Retina (tissue), 1 donor: ENCODE results near the gene COL6A2.
"Not testable (repeated sequence)": the region's sequence is repeated elsewhere in the genome, so short reads cannot be mapped to it uniquely, and the experiment has no call there.

Source experiments
- DNase-seq: peaks from one replicate; pipeline ENCODE4 v3.0.0-alpha.2; 2016

The COL6A2 gene

DNA sequence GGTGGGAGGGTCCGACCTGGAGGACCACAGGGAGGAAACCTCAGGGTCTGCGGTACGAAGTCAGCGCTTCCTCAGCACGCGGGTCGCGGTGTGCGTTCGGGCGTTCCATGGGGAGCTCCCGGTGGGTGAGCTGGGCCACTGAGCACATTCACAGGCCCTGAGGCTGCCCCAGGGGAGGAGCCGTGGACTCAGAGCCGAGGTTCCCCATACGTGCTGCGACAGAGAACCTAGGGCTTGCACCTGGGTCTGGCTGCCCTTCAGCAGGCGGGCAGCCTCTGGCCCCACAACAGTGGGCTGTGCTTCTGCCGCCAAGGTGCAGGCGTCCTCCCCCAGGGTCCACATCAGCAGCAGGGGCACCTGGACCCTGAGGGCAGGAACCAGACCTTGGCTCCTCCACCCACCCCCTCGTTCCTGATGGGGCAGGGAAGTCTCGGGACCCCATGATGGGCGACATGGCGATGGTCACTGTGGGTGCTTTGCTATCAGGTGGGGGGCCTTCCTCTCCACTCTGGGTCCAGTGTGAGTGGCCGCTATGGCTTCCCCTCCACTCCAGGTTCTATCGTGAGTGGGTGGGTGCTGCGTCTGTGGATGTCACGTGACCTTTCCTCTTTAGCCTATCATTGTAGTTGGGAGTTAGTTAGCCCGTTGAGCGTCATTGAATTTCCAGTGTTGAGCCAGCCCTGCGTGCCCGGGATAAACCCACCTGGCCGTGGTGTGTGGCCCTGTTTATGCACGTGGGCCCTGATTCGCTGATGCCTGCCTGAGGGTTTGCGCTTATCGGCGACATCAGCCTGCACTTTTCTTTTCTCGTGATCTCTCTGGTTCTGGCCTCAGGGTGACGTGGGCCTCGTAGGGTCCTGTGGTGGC lies 29.6 kb downstream of the COL6A2 start:
- no peak for DNase-seq

DNA sequence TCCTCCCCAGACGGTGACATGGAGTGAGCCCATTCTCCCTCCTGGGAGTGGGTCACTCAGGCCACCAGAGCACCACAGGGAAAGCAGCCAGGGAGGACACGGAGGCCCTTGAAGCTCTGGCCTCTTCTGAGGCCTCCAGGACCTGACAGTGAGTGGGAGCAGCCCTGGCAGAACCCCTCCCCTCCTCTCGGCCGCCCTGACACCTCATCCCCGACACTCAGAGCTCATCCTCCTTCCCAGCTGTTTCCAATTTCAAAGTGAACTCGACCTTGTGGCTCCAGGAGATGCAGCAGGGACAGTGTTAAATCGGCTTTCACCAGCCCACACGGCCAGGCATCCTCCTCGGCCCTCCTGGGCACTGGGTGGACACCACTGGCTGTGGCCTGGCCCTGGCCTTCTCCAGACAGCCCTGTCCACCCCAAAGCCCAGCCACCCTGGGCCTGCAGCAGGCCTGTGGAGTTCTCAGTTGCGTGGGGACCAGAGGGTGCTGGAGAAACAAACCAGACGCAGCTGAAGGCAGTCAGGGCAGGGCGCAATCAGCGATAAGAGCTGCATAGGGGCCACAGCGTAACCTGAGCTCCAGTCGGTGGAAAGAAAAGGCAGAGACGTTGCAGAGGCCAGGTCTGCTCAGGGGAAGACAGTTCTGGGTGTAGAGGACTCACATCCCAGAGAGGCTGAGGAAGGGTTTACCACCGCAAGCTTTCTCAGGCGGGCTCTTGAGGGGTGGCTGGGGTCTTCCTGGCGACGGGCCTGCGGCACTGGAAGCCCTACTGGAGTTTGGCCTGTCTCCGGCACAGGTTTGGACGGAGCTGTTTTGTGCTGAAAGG lies 30.4 kb downstream of the COL6A2 start:
- no peak for DNase-seq

DNA sequence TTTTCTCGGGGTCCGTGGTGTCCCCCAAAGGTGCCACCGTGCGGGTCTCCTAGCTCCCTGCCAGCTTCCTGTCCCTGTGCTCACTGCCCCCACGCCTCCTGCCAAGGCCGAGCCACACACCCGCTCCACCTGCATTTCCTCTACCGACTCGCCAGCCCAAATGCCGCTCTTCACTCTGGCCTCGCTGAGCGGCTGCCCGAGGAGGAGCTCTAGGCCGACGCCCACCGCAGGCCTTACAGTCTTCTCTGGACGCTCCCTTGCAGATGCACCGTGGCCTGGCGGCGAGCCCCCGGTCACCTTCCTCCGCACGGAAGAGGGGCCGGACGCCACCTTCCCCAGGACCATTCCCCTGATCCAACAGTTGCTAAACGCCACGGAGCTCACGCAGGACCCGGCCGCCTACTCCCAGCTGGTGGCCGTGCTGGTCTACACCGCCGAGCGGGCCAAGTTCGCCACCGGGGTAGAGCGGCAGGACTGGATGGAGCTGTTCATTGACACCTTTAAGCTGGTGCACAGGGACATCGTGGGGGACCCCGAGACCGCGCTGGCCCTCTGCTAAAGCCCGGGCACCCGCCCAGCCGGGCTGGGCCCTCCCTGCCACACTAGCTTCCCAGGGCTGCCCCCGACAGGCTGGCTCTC lies 31.1 kb downstream of the COL6A2 start:
- DNase-seq: no peak

DNA sequence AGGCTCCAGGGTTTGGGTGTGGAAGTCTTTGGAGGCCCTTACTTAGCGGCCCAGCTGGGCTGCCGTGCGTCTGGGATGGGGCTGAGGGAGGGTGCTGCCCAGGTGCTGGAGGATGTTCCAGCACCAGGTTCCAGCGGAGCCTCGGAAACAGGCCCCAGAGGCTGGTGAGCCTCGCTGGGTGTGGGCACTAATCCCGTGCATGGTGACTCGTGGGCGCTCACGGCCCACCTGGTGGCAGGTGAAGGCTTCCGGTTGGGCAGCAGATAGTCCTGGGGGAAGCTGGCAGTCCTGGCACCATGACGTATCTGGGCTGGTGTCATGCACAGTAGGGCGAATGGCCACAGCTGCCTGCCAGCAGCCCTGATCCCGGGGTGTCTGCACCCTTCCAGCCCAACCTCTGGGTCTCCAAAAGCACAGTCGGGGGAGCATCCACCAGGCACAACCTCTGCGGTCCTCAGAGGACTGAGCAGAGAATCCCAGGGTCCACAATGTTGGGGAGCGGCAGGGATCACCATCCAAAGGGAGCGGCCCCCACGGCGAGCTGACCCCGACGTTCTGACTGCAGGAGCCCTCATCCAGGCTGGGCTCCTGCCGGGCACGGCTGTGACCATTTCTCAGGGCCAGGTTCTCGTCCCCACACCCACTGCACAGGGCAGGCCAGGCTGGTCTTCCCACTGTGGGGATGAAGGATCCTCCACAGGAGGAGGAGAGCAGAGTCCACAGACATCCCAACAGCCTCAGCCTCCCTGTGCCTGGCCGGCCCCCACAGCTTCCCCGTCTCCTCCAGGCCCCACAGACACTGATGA lies 32.1 kb downstream of the COL6A2 start:
- no peak for DNase-seq

DNA sequence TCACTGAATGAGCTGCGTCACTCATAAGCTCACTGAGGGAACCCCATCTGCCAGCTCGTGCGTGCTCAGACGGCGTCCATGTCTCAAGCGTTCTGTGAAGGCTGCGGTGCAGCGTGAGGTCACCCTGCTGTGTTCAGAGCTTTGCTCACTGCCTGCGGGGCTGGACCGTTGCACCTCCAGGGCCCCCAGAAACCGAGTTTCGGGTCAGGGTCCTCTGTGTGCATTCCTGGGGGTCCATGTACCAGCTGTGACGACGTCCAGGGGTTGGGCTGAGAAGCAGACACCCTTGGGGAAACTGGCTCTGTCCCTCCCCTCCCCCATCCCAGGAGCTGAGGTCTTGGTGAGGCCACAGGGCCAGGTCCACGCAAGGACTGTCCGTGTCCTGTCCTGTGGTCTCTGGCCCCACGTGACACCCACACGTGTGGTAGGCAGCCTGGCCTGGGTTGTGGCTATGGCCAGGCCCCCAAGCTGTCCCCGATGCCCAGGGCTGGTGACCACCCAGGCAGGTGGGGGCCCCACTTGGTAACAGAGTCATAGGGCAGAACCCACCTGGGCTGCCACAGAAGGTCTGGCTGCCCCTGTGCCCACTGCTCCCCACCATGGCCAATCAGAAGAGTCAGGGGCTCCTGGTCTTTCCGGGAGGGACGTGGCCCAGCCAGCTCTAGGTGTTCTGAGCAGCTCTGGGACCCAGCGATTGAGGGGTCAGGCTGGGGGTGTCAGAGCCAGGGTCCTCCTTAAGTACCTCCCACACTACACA lies 33.1 kb downstream of the COL6A2 start:
- DNase-seq: no peak

DNA sequence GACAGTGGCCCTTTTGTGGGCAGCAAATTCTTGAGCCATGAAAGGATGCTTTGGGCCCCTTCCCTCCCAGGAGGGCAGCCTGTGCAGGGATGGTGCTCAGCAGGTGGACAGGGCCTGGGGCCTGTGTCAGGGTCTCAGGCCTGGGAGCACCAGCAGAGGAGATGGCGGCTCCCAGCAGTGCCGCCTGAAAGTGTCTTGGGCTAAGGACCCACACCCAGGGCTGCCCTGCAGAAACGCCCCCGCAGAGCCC lies 33.6 kb downstream of the COL6A2 start:
- DNase-seq: no peak

DNA sequence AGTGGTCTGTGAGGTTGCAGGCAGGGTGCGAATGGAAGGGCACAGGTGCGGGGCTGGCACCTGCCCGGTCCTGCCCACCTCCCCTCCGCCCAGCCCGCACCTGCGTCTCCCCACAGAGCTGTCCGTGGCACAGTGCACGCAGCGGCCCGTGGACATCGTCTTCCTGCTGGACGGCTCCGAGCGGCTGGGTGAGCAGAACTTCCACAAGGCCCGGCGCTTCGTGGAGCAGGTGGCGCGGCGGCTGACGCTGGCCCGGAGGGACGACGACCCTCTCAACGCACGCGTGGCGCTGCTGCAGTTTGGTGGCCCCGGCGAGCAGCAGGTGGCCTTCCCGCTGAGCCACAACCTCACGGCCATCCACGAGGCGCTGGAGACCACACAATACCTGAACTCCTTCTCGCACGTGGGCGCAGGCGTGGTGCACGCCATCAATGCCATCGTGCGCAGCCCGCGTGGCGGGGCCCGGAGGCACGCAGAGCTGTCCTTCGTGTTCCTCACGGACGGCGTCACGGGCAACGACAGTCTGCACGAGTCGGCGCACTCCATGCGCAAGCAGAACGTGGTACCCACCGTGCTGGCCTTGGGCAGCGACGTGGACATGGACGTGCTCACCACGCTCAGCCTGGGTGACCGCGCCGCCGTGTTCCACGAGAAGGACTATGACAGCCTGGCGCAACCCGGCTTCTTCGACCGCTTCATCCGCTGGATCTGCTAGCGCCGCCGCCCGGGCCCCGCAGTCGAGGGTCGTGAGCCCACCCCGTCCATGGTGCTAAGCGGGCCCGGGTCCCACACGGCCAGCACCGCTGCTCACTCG lies 34.1 kb downstream of the COL6A2 start:
- DNase-seq: no peak

DNA sequence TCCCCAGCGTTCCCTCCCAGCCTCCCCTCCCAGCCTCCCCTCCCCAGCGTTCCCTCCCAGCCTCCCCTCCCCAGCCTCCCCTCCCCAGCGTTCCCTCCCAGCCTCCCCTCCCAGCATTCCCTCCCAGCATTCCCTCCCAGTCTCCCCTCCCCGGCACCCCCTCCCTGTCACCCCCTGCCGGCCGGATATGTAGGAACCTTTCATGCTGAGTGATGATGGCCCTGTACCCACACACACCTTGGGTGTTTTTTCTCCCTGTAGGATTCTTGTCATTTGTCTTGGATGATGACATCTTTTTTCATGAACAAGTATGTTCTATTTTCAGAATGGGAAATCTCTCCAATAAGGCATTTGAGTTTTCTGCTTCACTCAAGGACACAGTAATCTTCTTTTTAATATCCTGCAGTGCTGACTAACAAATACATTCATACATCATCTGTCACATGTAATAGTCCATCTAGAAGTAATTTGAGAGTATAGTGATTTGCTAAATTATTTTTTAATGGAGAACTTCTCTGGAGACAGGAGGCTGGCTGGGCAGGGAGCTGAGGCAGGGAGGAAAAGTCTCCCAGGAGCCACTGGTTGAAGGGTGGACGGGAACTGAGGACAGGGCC lies 38.0 kb downstream of the COL6A2 start:
- no peak for DNase-seq

DNA sequence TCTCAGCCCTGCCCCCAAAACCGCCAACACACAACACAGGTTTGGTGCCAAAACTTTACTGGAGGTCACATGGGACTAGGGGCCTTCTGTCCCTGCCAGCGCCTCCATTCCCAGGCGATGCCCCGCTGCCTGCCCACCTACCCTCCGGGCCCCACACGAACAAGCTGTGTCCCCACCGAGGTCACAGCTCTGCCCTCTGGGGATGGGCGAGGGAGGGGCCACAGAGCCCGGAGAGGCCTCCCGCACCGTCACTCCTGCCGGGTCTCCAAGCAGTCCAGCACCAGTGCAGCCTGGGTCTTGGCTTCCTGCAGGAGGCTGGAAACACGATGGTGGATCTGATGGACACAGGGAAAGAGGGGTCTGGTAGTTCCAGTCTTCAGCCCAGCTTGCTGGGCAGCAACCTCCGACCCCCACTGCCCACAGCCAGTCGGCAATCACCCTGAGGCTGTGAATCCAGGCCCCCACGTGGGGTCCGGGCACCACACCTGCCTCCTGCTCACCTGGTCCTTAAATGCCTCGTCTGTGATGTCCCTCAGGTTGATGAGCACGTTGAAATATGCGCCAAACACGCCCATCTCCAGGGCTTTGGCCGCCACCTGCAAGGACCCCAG lies 38.9 kb downstream of the COL6A2 start:
- no peak for DNase-seq

DNA sequence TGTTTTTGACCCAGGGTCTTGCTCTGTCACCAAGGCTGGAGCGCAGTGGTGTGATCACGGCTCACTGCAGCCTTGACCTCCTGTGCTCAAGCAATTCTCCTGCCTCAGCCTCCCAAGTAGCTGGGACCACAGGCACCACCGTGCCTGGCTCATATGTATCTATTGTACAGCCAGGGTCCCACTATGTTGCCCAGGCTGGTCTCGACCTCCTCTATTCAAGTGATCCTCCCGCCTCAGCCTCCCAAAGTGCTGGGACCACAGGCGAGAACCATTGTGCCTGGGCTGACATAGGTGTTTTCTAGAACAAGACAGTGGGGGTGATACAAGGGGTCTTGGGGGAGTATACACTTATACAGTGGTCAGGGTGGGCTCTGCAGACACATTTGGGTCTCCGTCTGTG lies 40.0 kb downstream of the COL6A2 start:
- no peak for DNase-seq

DNA sequence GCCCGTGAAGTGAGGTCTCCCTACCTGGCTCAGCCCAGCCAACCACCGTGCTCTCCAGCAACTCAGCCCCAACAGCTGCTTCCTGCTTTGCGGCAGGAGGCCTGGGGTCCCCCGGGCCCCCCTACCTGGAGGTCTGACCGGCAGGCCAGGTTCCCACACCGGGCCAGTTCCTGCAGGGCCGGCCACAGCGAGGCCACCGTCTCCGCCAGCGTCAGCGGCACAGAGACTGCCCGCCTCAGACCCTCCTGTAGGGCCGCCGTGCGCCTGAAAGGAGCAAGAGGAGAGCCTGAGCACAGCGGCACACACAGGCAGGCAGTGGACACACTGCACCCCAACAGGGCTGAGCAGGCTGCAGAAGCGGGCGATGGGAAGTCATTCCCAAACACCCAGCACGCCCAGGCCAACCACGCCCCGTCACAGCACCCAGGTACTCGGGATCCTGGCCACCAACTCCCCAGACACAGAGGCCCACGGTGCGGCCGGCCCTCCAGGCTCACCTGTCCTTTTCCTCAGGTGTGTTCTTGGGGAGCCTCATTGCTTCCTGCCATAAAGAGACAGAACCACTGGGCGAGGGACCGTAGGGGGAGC lies 40.6 kb downstream of the COL6A2 start:
- no peak for DNase-seq

DNA sequence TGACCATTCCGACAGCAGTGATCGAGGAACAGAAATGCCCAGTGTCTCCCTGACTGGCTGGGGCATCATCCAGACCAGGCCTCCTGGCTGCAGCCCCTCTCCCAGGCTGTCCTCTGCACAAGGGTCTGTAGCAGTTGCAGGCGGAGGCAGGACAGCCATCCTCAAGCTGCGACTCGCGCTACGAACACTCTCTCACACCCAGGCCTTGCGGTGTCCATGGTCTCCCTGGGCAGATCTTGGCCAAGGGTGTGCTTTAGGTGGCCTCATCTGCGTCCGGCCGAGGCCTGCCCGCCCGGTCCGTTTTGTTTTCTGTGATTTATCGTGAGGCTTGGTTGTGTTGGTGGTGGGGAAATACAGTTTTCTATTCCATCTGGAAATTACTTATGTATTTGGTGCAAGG lies 41.8 kb downstream of the COL6A2 start:
- no peak for DNase-seq

DNA sequence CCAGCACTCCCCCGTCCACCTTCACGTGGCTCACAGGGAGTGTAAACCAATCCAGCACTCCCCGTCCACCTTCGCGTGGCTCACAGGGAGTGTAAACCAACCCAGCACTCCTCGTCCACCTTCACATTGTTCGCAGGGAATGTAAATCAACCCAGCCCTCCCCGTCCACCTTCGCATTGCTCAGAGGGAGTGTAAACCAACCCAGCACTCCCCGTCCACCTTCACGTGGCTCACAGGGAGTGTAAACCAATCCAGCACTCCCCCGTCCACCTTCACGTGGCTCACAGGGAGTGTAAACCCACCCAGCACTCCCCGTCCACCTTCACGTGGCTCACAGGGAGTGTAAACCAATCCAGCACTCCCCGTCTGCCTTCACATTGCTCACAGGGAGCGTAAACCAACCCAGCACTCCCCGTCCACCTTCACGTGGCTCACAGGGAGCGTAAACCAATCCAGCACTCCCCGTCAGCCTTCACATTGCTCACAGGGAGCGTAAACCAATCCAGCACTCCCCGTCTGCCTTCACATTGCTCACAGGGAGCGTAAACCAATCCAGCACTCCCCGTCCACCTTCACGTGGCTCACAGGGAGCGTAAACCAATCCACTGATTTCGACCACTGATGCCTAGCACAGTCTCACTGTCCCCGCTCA lies 42.6 kb downstream of the COL6A2 start:
- DNase-seq: not testable (repeated sequence)

DNA sequence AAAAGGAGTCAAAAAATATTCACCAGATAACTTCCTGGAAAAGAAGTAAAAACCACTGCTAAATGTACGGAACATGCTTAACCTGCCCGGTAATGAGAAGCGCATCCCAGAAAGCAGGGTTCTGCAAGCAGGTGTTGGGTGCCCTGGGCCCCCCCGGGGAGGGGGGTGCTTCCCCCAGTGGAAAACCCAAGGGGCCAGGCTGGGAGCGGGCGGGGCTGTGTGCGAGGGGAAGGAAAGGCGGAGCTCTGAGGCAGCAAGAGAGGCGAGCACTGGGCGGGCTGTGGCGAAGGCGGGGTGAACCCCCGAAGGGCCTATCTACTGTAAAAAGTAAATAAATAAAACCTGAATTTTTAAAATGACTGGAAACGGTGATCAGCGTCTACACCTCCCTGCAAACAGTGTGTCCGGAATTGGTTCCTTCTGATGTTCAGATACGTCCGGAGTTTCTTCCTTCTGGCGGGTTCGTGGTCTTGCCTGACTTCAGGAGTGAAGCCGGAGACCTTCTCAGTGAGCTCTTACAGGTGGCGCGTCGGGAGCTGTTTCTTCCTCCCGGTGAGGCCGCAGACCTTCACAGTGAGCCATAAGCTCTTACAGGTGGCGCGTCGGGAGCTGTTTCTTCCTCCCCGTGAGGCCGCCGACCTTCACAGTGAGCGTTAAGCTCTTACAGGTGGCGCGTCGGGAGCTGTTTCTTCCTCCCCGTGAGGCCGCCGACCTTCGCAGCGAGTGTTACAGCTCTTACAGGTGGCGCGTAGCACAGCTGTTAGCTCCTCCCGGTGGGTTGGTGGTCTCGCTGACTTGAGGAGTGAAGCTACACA lies 44.1 kb downstream of the COL6A2 start:
- DNase-seq: no peak

DNA sequence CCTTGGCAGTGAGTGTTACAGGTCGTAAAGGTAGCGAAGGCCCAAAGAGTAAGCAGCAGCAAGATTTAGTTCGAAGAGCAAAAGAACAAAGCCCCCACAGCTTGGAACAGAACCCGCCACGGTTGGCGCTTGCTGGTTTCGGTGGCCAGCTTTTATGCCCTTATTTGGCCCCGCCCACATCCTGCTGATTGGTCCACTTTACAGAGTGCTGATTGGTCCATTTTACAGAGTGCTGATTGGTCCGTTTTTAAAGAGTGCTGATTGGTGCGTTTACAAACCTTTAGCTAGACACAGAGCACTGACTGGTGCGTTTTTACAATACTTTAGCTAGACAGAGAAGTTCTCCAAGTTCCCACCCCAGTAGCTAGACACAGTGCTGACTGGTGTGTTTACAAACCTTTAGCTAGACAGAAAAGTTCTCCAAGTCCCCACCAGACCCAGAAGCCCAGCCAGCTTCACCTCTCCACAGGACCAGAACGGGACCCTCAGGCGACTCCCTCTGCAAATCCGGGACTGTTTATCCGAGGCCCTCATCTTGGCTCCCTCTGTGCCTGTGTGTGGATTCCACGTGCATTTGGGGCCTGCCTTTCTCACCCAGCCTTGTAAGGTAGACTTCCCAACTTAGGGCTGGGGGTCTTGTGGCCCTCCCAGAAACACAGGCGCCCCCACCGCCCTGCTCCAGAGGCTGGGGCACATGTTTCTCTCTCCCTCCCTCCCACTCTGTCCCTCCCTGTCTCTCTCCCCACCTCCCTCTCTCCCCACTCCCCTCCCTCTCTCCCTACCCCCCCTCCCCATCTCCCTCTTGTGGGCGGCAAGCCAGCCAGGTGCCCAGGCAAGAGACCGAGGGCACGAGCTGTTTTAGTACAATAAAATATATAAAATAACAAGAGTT lies 44.9 kb downstream of the COL6A2 start:
- no peak for DNase-seq

DNA sequence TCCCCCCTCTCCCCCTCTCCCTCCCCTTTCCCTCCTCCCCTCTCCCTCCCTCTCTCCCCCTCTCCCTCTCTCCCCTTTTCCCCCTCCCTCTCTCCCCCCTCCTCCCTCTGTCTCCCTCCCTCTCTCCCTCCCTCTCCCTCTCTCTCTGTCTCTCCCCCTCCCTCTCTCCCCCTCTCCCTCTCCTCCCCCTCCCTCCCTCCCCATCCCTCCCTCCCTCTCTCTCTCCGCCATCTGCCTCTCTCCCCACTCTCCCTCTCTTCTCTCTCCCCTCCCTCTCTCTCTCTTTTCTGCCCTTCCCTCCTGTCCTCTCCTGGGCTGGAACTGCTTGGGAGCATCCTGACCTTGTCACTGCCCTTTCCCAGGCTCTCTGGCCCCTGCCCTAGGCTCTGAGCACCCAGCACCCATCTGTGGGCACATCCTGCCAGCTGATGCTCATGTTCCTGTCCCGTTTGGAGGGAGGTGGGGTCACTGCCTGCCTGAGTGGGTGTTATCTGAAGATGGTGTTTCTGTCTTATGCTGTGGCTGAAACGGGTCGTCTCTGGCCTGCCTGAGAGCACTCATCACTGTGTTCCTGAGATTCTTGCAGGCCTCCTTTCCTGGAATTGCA lies 46.7 kb downstream of the COL6A2 start:
- no peak for DNase-seq
